ENCODE data around the gene SAMHD1. TPM values are rescaled to one million over a fixed set of nuclear protein-coding genes. Genes with fewer than 3 reads are reported as not detected.

SAMHD1 gene
- total and polyA plus RNA-seq, 4 donors, result 14.7 to 51.2 (median 27.7) TPM

DNA sequence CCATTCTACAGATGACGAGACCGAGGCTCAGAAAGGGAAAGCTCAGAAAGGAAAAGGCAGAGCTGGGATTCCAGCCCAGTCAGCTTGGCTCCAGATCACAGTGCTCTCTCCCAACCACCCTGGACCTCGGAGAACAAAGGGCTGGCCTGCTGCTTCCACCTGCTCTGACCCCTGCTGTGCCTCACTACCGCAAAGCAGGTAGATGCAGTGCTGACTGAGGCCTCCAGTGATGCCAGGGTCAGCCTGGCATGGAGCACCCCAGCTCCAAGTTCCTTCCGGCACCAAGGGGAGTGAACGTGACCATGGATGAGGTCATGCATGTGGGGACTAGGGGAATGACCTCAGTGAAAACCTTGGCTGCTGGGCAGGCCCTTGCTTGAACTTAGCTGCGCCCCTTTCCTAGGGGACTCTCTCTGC lies 96.3 kb downstream of the SAMHD1 start:
- DNase-seq (ENCODE audit: low spot score), result no peak
- Histone ChIP-seq H3K36me3 (ENCODE audit: control insufficient read depth in 4 of 4, insufficient read depth in 3 of 4, low read depth in 1 of 4, low read length in 3 of 4) (no peaks in the 10 kb centered on the region), H3K4me3 (ENCODE audit: low read depth in 1 of 3, low read length in 3 of 3) (no peak overlapping the region), H3K4me1 (ENCODE audit: control insufficient read depth in 4 of 4, insufficient read depth in 4 of 4, low read length in 3 of 4) (peaks cover 0 to 7% (median 2%) of the 10 kb centered on the region in 4 donors), H3K9ac (ENCODE audit: low read depth in 1 of 2, low read length in 2 of 2) (no peak overlapping the region), H3K9me3 (ENCODE audit: control insufficient read depth in 4 of 4, low read length in 3 of 4) (peaks cover 0 to 3% (median 0%) of the 10 kb centered on the region in 4 donors), H3K27ac (ENCODE audit: low read depth in 1 of 2, low read length in 2 of 2) (no peak overlapping the region), H3K27me3 (ENCODE audit: control insufficient read depth in 4 of 4, insufficient read depth in 4 of 4, low read length in 3 of 4) (no peaks in the 10 kb centered on the region)
- TF ChIP-seq SP1 (IDR thresholded peaks at IDR 0.05) (no peak), TAF1 (conservative IDR thresholded peaks at IDR 0.05) (no peak), EGR1 (IDR thresholded peaks at IDR 0.05; ENCODE audit: low read depth in 2 of 2) (no peak), JUND (IDR thresholded peaks at IDR 0.05) (no peak), NR2F2 (IDR thresholded peaks at IDR 0.05) (no peak), HNF4G (IDR thresholded peaks at IDR 0.05) (no peak)
- TF ChIP-seq, protein P1, sequence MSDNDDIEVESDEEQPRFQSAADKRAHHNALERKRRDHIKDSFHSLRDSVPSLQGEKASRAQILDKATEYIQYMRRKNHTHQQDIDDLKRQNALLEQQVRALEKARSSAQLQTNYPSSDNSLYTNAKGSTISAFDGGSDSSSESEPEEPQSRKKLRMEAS (IDR thresholded peaks at IDR 0.05), result no peak
- TF ChIP-seq, protein P2, sequence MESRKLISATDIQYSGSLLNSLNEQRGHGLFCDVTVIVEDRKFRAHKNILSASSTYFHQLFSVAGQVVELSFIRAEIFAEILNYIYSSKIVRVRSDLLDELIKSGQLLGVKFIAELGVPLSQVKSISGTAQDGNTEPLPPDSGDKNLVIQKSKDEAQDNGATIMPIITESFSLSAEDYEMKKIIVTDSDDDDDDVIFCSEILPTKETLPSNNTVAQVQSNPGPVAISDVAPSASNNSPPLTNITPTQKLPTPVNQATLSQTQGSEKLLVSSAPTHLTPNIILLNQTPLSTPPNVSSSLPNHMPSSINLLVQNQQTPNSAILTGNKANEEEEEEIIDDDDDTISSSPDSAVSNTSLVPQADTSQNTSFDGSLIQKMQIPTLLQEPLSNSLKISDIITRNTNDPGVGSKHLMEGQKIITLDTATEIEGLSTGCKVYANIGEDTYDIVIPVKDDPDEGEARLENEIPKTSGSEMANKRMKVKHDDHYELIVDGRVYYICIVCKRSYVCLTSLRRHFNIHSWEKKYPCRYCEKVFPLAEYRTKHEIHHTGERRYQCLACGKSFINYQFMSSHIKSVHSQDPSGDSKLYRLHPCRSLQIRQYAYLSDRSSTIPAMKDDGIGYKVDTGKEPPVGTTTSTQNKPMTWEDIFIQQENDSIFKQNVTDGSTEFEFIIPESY (IDR thresholded peaks at IDR 0.05), result no peak
- TF ChIP-seq, protein P3, sequence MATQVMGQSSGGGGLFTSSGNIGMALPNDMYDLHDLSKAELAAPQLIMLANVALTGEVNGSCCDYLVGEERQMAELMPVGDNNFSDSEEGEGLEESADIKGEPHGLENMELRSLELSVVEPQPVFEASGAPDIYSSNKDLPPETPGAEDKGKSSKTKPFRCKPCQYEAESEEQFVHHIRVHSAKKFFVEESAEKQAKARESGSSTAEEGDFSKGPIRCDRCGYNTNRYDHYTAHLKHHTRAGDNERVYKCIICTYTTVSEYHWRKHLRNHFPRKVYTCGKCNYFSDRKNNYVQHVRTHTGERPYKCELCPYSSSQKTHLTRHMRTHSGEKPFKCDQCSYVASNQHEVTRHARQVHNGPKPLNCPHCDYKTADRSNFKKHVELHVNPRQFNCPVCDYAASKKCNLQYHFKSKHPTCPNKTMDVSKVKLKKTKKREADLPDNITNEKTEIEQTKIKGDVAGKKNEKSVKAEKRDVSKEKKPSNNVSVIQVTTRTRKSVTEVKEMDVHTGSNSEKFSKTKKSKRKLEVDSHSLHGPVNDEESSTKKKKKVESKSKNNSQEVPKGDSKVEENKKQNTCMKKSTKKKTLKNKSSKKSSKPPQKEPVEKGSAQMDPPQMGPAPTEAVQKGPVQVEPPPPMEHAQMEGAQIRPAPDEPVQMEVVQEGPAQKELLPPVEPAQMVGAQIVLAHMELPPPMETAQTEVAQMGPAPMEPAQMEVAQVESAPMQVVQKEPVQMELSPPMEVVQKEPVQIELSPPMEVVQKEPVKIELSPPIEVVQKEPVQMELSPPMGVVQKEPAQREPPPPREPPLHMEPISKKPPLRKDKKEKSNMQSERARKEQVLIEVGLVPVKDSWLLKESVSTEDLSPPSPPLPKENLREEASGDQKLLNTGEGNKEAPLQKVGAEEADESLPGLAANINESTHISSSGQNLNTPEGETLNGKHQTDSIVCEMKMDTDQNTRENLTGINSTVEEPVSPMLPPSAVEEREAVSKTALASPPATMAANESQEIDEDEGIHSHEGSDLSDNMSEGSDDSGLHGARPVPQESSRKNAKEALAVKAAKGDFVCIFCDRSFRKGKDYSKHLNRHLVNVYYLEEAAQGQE (IDR thresholded peaks at IDR 0.05), result no peak
- 81% methylated on average over 7 of the region's 7 CpGs for WGBS

DNA sequence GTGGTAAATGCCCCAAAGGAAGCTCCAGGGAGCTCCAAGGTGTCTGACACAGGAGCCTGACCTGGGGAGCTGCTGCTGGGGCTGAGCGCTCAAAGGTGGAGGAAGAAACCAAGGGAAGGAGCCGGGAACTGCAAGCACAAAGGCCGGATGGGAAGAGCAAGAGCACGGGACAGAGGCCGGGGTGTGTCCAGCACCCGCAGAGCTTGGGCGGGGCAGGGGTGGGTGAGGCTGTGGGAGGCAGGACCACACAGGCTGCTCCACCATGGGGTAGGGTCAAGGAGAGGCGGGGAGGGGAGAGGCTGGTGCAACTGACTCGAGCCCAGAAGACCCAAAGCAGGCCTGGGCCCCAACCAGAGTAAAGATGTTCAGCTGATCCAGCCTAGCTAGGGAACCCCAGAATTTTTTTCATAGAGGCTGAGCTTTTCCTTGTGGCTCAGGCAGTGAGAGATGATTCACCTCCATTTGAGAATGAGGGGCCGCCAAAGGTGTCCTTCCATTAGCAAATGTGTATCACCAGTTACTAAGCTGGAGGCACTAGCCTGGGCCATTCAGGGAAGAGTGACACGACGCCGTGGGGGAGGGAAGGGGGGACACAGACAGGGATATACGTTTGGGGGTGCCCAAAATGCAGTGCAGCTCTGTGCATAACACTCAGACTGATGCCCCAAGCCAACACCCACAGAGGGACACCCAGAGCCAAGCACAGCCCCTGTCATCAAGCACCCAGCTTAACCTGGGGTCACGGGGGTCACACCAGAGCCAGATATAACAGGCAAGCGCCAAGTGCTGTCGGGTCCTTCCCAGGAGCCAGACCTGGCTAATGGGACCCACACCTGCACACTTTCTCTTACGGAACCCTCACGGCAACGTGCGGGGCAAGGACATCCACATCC lies 96.9 kb downstream of the SAMHD1 start:
- Histone ChIP-seq H3K27ac (ENCODE audit: low read depth in 1 of 2, low read length in 2 of 2) (no peak overlapping the region), H3K9ac (ENCODE audit: low read depth in 1 of 2, low read length in 2 of 2) (no peak overlapping the region)

DNA sequence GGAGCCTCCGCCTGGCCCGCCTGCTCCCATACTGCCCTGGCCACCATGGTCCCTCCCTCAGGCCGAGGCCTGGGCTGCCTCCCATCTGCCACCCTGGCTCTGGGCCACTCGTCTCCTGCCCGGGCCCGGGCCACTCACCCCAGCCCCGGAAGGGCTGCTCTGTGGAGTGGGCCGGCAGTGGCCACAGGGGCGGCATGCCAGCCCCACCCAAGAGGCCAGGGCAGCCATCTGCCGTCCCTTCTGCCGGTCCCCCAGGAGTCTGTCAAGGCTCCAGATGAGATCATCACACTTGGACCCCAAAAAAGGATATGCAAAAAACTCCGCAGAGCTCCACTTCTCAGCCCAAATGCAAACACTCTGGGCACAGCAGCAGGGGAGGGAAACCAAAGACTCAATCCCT lies 99.3 kb downstream of the SAMHD1 start:
- H3K4me3 ChIP-seq (ENCODE audit: low read depth in 1 of 3, low read length in 3 of 3), result no peak overlapping the region
- peaks cover 0 to 4% (median 1%) of the 10 kb centered on the region in 4 donors for H3K4me1 ChIP-seq (ENCODE audit: control insufficient read depth in 4 of 4, insufficient read depth in 4 of 4, low read length in 3 of 4)
- H3K9me3 ChIP-seq (ENCODE audit: control insufficient read depth in 4 of 4, low read length in 3 of 4), result peaks cover 0 to 3% (median 0%) of the 10 kb centered on the region in 4 donors
- H3K27ac ChIP-seq (ENCODE audit: low read depth in 1 of 2, low read length in 2 of 2), result peak overlapping the region in 1 of 2 donors; percentile 53
- H3K27me3 ChIP-seq (ENCODE audit: control insufficient read depth in 4 of 4, insufficient read depth in 4 of 4, low read length in 3 of 4), result no peaks in the 10 kb centered on the region
- H3K9ac ChIP-seq (ENCODE audit: low read depth in 1 of 2, low read length in 2 of 2), result no peak overlapping the region
- H3K36me3 ChIP-seq (ENCODE audit: control insufficient read depth in 4 of 4, insufficient read depth in 3 of 4, low read depth in 1 of 4, low read length in 3 of 4), result no peaks in the 10 kb centered on the region
- no peak for DNase-seq (ENCODE audit: low spot score)
- TF ChIP-seq, protein P3 (IDR thresholded peaks at IDR 0.05), result no peak
- TF ChIP-seq FOXA2 (IDR thresholded peaks at IDR 0.05) (no peak), RXRA (IDR thresholded peaks at IDR 0.05) (no peak), YY1 (IDR thresholded peaks at IDR 0.05) (no peak), FOXA1 (IDR thresholded peaks at IDR 0.05) (no peak), TAF1 (conservative IDR thresholded peaks at IDR 0.05) (no peak), NR2F2 (IDR thresholded peaks at IDR 0.05) (no peak), EGR1 (IDR thresholded peaks at IDR 0.05; ENCODE audit: low read depth in 2 of 2) (no peak), SP1 (IDR thresholded peaks at IDR 0.05) (no peak)
- TF ChIP-seq, protein P1 (IDR thresholded peaks at IDR 0.05), result no peak
- WGBS, result 86% methylated on average over 12 of the region's 12 CpGs

More for the DNA sequence above, 96.9 kb downstream of the SAMHD1 start:
- H3K4me1 ChIP-seq (ENCODE audit: control insufficient read depth in 4 of 4, insufficient read depth in 4 of 4, low read length in 3 of 4), result peaks cover 0 to 7% (median 2%) of the 10 kb centered on the region in 4 donors
- H3K4me3 ChIP-seq (ENCODE audit: low read depth in 1 of 3, low read length in 3 of 3), result no peak overlapping the region
- DNase-seq (ENCODE audit: low spot score), result no peak
- no peaks in the 10 kb centered on the region for H3K27me3 ChIP-seq (ENCODE audit: control insufficient read depth in 4 of 4, insufficient read depth in 4 of 4, low read length in 3 of 4)
- TF ChIP-seq, protein P1 (IDR thresholded peaks at IDR 0.05), result no peak
- no peak for TF ChIP-seq SP1 (IDR thresholded peaks at IDR 0.05)
- peaks cover 0 to 3% (median 0%) of the 10 kb centered on the region in 4 donors for H3K9me3 ChIP-seq (ENCODE audit: control insufficient read depth in 4 of 4, low read length in 3 of 4)
- WGBS, result 85% methylated on average over 21 of the region's 21 CpGs
- no peaks in the 10 kb centered on the region for H3K36me3 ChIP-seq (ENCODE audit: control insufficient read depth in 4 of 4, insufficient read depth in 3 of 4, low read depth in 1 of 4, low read length in 3 of 4)
